Uterus (tissue), 2 donors: ENCODE data around the gene FANCD2OS.

Experiments used
- POLR2A ChIP-seq, 2 donors: fragments of 450-650 bp; IDR thresholded peaks; one replicate each; pipeline ENCODE4 v1.6.1; 2016; ENCODE audit warnings: antibody characterized with exemption in 2 of 2, mild to moderate bottlenecking in 1 of 2, moderate library complexity in 1 of 2
- TF ChIP-seq, protein P1 (sequence below), 4 experiments: fragments of 200-600 bp in 2 of 4; fragments of 450-650 bp in 2 of 4; sonication (generic) in 2 of 4; IDR thresholded peaks; one replicate each; pipeline ENCODE4 v1.5.1; 2016 to 2019; ENCODE audit warnings: antibody characterized with exemption in 4 of 4, mild to moderate bottlenecking in 2 of 4, moderate library complexity in 1 of 4

DNA sequence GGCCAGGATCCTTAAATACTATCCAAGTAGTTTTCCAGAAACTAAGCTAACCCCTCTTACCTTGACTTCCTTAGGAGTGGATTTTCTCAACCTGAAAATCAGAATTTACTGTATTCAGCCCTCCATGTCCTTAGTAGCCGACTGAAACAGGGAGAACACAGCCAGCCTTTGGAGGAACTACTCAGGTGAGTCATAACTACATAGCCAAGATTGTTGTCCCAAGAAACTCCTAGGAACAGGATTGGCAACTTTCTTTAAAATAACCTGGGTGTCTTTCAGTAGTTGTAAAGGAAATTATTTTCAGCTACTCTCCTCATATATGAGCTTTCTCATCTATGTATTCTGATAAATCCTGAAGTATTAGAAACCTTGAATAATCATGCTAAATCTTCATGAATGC is 22.3 kb downstream of the FANCD2OS start:
- TF ChIP-seq, protein P1, sequence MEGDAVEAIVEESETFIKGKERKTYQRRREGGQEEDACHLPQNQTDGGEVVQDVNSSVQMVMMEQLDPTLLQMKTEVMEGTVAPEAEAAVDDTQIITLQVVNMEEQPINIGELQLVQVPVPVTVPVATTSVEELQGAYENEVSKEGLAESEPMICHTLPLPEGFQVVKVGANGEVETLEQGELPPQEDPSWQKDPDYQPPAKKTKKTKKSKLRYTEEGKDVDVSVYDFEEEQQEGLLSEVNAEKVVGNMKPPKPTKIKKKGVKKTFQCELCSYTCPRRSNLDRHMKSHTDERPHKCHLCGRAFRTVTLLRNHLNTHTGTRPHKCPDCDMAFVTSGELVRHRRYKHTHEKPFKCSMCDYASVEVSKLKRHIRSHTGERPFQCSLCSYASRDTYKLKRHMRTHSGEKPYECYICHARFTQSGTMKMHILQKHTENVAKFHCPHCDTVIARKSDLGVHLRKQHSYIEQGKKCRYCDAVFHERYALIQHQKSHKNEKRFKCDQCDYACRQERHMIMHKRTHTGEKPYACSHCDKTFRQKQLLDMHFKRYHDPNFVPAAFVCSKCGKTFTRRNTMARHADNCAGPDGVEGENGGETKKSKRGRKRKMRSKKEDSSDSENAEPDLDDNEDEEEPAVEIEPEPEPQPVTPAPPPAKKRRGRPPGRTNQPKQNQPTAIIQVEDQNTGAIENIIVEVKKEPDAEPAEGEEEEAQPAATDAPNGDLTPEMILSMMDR (IDR thresholded peaks at IDR 0.05): no peak
- no peak for TF ChIP-seq POLR2A (IDR thresholded peaks at IDR 0.05)
